Posterior cingulate gyrus (tissue), 11 donors: ENCODE data around the gene DNAJC5.
"Not testable (repeated sequence)": the region's sequence is repeated elsewhere in the genome, so short reads cannot be mapped to it uniquely, and the experiment has no call there.

ENCODE experiments used
- DNase-seq, 10 donors: peaks; one replicate each; pipeline versions ENCODE4 v3.0.0 to v3.0.0-alpha.2; 2020 to 2021; ENCODE audit warnings: mixed read lengths in 3 of 10
- intact Hi-C: fragments of 100-400 bp; cut with DNase I; formaldehyde crosslinking; loops from one replicate; pipeline ENCODE4 v1.15.1; 2023

DNAJC5 gene

DNA sequence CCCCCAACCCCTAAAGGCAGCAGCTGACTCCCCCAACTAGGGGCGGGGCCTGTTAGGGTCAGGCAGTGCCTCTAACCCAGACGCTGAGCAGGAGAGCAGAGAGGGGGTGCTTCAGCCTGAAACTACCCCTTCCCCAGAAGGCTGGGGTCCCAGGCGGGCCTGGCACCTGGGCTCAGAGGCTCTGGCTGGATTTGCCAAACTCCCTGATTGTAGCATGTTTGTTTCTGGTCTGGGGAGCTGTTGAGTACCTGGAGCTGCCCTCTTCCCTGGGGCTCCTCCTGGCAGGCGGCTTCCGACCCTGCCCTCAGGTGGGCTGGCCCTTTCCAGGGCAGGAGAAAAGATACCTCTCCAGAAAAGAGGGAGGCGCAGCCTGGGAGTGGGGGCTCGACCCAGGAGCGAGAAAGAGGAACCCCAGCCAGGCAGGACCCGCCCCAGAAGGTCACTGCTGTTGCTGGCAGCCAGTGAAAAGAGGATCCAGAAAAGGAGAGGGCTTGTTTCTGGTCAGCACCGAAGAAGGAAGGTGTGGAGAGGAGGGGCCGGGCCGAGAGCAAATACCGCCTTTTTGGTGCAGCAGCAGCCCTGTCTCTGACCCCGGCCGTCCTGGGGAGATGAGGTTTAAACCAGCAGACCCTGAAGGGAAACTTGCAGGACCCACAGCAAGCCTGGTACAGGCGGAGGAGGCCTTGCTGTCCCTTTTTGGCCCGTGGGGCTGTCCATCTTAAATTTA is 34.4 kb upstream of the DNAJC5 start:
- intact Hi-C loops = loop anchor here (5.0 to 10.0 kb wide), 2 partner anchors 73 to 156 kb away; partner anchors contain the start of genes ARFRP1 and ZGPAT
- peak in 2 of 10 donors; percentile 23 to 87 for DNase-seq

GRCh38 chr20:63861365-63861934 is 33.5 kb upstream of the DNAJC5 start, which contains the start of gene ABHD16B:
ABHD16B (plus strand) TSS chr20:63861498; CDS start chr20:63861541, 43 bp downstream.
- intact Hi-C loops = loop anchor here (5.0 to 10.0 kb wide), 2 partner anchors 74 to 157 kb away; partner anchors contain the start of genes ARFRP1 and ZGPAT
- no peak for DNase-seq

DNA sequence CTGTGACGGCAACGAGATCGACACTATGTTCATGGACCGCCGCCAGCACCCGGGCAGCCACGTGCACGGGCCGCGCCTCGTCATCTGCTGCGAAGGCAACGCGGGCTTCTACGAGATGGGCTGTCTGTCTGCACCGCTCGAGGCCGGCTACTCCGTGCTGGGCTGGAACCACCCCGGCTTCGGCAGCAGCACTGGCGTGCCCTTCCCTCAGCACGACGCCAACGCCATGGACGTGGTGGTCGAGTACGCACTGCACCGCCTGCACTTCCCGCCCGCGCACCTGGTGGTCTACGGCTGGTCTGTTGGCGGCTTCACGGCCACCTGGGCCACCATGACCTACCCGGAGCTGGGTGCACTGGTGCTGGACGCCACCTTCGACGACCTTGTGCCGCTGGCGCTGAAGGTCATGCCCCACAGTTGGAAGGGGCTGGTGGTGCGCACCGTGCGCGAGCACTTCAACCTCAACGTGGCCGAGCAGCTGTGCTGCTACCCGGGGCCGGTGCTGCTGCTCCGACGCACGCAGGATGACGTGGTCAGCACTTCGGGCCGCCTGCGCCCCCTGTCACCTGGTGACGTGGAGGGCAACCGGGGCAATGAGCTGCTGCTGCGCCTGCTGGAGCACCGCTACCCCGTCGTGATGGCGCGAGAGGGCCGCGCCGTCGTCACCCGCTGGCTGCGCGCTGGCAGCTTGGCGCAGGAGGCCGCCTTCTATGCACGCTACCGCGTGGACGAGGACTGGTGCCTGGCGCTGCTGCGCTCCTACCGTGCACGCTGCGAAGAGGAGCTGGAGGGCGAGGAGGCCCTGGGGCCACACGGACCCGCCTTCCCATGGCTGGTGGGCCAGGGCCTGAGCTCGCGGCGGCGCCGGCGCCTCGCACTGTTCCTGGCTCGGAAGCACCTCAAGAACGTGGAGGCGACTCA is 32.7 kb upstream of the DNAJC5 start:
- no peak for DNase-seq
- intact Hi-C loops = loop anchor here (5.0 to 10.0 kb wide), 2 partner anchors 75 to 157 kb away; partner anchors contain the start of genes ARFRP1 and ZGPAT

DNA sequence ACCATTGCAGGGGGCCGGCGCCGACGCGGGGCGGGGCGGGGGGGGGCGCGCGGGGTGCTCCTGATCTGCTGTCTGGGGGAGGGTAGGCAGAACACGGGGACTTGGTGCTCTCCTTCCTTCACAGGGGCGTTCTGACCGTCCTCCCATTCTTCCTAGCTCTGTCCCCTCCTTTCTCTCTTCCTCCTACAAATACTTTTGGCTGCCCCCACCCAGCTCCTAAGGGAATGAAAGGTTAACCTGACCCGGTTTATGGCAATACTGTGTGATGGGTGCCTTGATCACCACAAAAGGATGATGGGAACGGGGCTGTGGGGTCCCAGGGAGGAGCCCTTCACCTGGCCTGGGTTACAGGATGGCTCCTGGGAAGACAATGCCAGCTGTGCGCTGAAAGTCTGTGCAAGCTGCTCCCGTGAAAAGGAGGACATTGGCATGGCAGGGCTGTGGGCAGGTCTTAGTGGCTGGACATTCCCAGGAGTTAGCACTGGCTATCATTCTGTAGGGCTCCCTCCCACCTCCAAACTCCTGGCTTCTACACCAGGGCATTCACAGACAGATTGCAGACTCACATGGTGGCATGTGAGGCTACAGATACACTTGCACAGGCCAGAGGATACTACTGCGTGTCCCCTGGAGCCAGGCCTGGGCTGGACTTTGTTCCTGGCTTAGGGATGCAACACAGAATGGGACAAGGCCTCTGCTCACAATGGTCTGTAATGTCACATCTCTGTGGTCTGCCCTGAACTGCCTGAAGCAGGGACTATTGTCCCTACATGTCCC is 31.7 kb upstream of the DNAJC5 start:
- intact Hi-C loops = loop anchor here (5.0 to 10.0 kb wide), 2 partner anchors 76 to 158 kb away; partner anchors contain the start of genes ARFRP1 and ZGPAT
- DNase-seq = no peak

DNA sequence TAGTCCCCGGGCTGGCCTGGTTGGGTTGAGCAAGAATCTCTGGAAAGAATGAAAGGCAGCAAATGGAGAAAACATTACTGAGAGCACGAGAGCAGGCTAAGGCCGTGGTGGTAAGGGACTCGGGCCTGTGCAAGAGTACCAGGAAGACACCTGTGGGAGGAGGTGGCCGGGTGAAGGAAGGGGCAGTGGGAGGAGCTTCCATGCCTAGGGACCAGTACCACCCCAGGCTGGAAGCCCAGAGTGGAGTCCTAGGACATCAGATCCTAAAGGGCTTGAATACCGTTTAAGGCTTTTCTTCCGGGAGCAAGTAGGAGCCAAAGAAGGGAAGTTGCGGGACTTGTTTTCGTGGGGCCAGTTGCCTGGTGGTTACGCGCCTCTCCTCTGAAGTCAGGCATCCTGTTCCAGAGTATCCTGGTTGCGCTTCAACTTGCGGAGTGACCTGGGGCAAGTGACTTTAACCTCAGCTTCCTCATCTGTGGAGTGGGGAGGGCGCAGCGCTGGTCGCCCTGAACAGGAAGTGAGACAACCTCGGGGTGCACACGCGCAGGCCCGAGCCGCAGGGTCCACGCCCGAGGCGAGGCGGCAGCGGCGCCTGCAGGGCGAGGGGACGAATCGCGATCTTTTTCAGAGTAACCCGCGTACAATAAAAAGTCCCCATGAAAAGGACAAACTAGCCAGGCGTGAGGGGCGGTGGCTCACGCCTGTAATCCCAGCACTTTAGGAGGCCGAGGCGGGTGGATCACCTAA is 31.0 kb upstream of the DNAJC5 start:
- peak; percentile 48 to 96 (median 70) for DNase-seq
- intact Hi-C loops = loop anchor here (2.0 to 10.0 kb wide), 4 partner anchors 31 to 325 kb away; partner anchors contain the start of genes ARFRP1, DNAJC5 and ZGPAT

DNA sequence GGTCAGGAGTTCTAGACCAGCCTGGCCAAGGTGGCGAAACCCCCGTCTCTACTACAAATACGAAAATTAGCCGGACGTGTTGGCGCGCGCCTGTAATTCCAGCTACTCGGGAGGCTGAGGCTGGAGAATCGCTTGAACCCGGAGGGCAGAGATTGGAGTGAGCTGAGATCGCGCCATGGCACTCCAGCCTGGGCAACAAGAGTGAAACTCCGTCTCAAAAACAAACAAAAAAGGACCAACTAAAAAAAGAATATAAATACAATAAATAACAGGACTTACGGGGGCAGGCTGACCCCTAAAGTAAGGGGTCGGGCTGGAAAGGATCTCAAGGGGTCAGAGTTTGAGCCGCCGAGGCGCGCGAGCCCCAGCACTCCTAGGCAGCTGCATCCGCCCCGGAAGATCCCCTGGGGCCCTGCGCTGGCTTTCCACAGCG is 30.4 kb upstream of the DNAJC5 start:
- intact Hi-C loops = loop anchor here (2.0 to 10.0 kb wide), 4 partner anchors 30 to 326 kb away; partner anchors contain the start of genes ARFRP1, DNAJC5 and ZGPAT

GRCh38 chr20:63864978-63865640 is 29.8 kb upstream of the DNAJC5 start, which contains the start of gene TPD52L2:
TPD52L2 (plus strand) TSS chr20:63865270; CDS start chr20:63865366, 96 bp downstream.
- intact Hi-C loops = loop anchor here (2.0 to 10.0 kb wide), 4 partner anchors 30 to 326 kb away; partner anchors contain the start of genes ARFRP1, DNAJC5 and ZGPAT

More for the DNA sequence above, 30.4 kb upstream of the DNAJC5 start:
- DNase-seq = no peak

GRCh38 chr20:63867042-63867441 is 27.9 kb upstream of the DNAJC5 start:
- intact Hi-C loops = loop anchor here (10.0 kb wide), 1 partner anchor 162 kb away; the partner anchor contains the start of genes ARFRP1 and ZGPAT

More at GRCh38 chr20:63864978-63865640, 29.8 kb upstream of the DNAJC5 start, which contains the start of gene TPD52L2:
- DNase-seq = peak; percentile 98 to 100 (median 99)

GRCh38 chr20:63868264-63868663 is 26.7 kb upstream of the DNAJC5 start:
- no peak for DNase-seq
- intact Hi-C loops = loop anchor here (10.0 kb wide), 1 partner anchor 163 kb away; the partner anchor contains the start of genes ARFRP1 and ZGPAT

More at GRCh38 chr20:63867042-63867441, 27.9 kb upstream of the DNAJC5 start:
- DNase-seq = not testable (repeated sequence)

DNA sequence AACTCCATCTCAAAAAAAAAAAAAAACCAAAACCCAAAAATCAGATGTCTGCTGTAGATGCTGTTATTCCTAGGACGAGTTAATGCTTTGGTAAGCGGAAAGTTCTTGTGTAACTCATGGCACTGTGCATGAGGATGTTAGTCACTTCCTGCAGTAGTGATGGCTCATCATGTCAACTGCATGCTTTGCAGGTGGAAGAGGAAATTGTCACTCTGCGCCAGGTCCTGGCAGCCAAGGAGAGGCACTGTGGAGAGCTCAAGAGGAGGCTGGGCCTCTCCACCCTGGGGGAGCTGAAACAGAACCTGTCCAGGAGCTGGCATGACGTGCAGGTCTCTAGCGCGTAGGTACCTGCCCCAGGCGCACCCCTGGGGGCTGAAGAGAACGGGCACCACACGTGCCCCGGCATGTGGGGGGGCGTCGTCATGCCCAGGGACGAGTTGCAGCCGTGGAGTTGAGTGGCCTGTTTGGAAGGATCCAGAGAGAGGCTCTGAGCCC is 21.4 kb upstream of the DNAJC5 start:
- intact Hi-C loops = no loop called here
- DNase-seq = peak in 1 of 10 donors; percentile 23

- DNase-seq, intact Hi-C loops: not testable (repeated sequence)
Measured at GRCh38 chr20:63874241-63874640, 20.7 kb upstream of the DNAJC5 start.

GRCh38 chr20:63876489-63877036 is 18.4 kb upstream of the DNAJC5 start:
- intact Hi-C loops = no loop called here

GRCh38 chr20:63877755-63878470 is 17.0 kb upstream of the DNAJC5 start:
- DNase-seq = no peak
- intact Hi-C loops = no loop called here

More at GRCh38 chr20:63876489-63877036, 18.4 kb upstream of the DNAJC5 start:
- no peak for DNase-seq

- no peak for DNase-seq
- intact Hi-C loops = no loop called here
Measured at GRCh38 chr20:63878899-63879663, 15.8 kb upstream of the DNAJC5 start.

- intact Hi-C loops, DNase-seq: not testable (repeated sequence)
Measured at GRCh38 chr20:63880901-63881300, 14.0 kb upstream of the DNAJC5 start.
